Measurements from ENCODE around the gene FKBP15.
"Not testable (repeated sequence)": the region's sequence is repeated elsewhere in the genome, so short reads cannot be mapped to it uniquely, and the experiment has no call there.

The FKBP15 gene

GRCh38 chr9:113235701-113236255, 14.7 kb upstream of the FKBP15 start:
- not testable (repeated sequence) for DNase-seq

GRCh38 chr9:113231701-113232100, 10.6 kb upstream of the FKBP15 start:
- DNase-seq: no peak

GRCh38 chr9:113228130-113228665, 7.1 kb upstream of the FKBP15 start:
- no peak for DNase-seq

GRCh38 chr9:113227436-113227835, 6.4 kb upstream of the FKBP15 start:
- no peak for DNase-seq

- DNase-seq: no peak
Observed at GRCh38 chr9:113223963-113224362, 2.9 kb upstream of the FKBP15 start.

GRCh38 chr9:113222482-113222841, 1.4 kb upstream of the FKBP15 start:
- peak; percentile 19 for DNase-seq

GRCh38 chr9:113221800-113222481, 864 bp upstream of the FKBP15 start:
- peak; percentile 56 for DNase-seq

GRCh38 chr9:113220467-113221002, 542 bp downstream of the FKBP15 start:
- DNase-seq: peak; percentile 32

GRCh38 chr9:113219969-113220368, 1.1 kb downstream of the FKBP15 start:
- no peak for DNase-seq

- DNase-seq: no peak
Observed at GRCh38 chr9:113219186-113219936, 1.7 kb downstream of the FKBP15 start.

- no peak for DNase-seq
Observed at GRCh38 chr9:113216406-113216805, 4.7 kb downstream of the FKBP15 start.

- peak; percentile 72 for DNase-seq
Observed at GRCh38 chr9:113215132-113215531, 5.9 kb downstream of the FKBP15 start.

GRCh38 chr9:113210815-113211214, 10.3 kb downstream of the FKBP15 start:
- no peak for DNase-seq

GRCh38 chr9:113205861-113206260, 15.2 kb downstream of the FKBP15 start:
- DNase-seq: no peak

- DNase-seq: no peak
Observed at GRCh38 chr9:113205432-113205831, 15.6 kb downstream of the FKBP15 start.

- no peak for DNase-seq
Observed at GRCh38 chr9:113199683-113200329, 21.3 kb downstream of the FKBP15 start.

GRCh38 chr9:113192455-113192854, 28.6 kb downstream of the FKBP15 start:
- DNase-seq: no peak

- no peak for DNase-seq
Observed at GRCh38 chr9:113187929-113188595, 33.0 kb downstream of the FKBP15 start.

GRCh38 chr9:113186137-113186755, 34.8 kb downstream of the FKBP15 start:
- no peak for DNase-seq

- DNase-seq: no peak
Observed at GRCh38 chr9:113185271-113185670, 35.8 kb downstream of the FKBP15 start.

GRCh38 chr9:113184539-113184938, 36.5 kb downstream of the FKBP15 start:
- no peak for DNase-seq

GRCh38 chr9:113183956-113184488, 37.1 kb downstream of the FKBP15 start:
- DNase-seq: no peak

Measured in DMS53 (cell line).